NCI-H526 (cell line): ENCODE measurements around the gene ZNF501.

Experiments used
- DNase-seq, 2 experiments: peaks; one replicate each; lab custom pipeline; 2025; lab: John Stamatoyannopoulos, UW

The ZNF501 gene

DNA sequence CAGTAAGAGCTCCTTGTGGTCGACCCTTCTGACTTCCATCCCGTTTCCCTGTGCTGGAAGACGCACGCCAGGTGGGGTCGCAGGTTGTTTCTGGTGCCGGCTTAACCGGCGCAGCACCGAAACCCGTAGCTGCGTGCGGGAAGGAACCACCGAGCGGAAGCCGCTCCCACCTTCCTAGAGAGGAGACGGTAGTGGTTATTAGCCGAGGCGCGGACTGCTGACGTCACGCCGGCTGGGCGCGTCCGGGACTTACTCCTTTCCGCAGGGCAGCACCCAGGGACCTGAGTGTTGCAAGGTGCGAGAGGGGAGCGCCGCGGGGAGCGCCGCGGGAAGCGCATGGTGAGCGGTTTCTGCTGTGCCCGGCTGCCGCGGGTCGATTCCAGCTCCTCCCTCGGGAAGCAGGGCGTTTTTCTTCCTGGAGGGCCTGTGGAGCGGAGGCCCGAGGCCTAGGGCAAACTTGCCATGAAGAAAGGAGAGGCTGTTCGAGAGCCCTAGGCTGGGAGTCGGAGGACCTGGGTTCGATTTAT, at the start of gene ZNF501:
ZNF501 (plus strand) TSS at position 252 of the 527 bp plus-strand sequence. CDS start 4,787 bp downstream, outside the sequence.
- peak; percentile 82 to 94 for DNase-seq

DNA sequence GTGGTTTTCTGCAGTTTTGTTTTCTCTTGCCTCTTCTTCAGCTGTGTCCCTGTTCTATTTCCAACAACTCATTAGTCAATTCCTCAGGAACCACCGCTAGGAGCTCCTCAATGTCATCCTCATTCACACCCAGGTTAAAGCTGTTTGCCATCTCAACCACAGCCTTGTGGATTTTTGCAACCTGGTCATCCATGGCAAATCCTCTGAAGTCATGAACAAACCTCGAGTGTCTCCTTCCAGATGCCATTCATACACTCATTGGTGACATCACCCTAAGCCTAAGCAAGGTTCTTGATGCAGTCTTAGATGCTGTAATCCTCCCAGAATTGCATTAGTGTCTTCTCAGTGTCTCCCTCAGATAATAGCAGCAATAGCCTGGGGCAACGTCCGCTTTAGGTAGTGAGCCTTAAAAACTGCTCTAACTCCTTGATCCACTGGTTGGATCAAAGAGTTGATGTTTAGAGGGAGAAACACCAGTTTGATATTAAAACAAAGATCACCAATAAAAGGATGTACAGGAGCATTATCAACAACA, 48.4 kb upstream of the ZNF501 start:
- no peak for DNase-seq

DNA sequence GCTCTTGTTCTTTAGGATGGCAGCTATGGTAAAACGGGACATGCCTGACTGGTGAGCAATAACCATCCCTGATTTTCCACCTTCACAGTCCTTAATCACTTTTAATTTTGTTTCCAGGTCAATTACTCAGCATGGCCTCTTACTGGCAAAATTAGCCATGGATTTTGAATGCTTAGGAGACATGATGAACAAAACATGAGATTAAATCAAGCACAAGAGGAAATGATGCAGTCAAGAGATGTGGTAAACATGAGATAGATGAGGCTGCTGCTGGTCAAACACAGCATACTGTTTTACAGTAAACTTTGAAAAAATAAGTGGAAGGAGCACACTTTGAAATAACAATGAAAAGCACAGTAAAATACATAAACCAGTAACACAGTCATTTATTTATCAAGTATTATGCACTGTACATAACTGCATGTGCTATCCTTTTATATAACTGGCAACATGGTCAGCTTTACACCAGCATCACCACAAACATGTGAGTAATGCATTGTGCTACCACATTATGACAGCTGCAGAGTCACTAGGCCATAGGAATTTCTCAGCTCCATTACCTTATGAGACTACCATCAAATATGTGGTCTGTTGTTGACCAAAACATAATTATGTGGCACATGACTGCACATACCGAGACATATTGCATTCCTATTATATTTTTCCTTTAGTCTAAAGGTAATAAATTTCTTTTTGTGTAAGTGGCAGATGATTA, 47.1 kb upstream of the ZNF501 start:
- DNase-seq = no peak

- peak; percentile 82 to 92 for DNase-seq
These were observed 44.2 kb upstream of the ZNF501 start for GRCh38 chr3:44685128-44685800.

DNA sequence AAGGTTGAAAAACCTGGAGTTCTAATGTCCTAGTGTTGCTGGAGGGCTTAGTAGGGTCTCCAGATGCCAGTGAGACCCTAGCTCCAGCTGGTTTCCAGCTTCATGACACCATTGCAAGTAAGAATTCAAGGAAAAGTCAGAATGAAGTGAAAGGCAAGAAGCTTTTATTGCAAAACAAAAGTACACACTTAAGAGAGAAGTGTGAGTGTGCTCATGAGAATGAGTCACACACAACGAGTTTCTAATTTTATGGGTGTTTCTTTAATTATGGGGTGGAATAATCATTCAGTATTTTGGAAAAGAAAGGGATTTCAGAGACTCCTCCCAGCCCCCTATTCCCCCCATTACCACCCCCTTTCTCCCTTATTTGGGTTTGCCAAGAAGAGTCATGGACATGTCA, 41.5 kb upstream of the ZNF501 start:
- no peak for DNase-seq

- peak; percentile 80 to 93 for DNase-seq
These were observed 16.9 kb upstream of the ZNF501 start, which contains the start of gene ZNF502 for GRCh38 chr3:44712455-44713075. TSS of gene ZNF502 (plus strand) at chr3:44712660. CDS start at chr3:44720262, 7,602 bp downstream.

- no peak for DNase-seq
These were observed 8.0 kb upstream of the ZNF501 start for GRCh38 chr3:44721231-44722102.

GRCh38 chr3:44722103-44722401, 7.4 kb upstream of the ZNF501 start:
- no peak for DNase-seq

GRCh38 chr3:44734646-44735168, 5.3 kb downstream of the ZNF501 start:
- DNase-seq = no peak

GRCh38 chr3:44761101-44761423, 31.6 kb downstream of the ZNF501 start:
- no peak for DNase-seq

- peak; percentile 91 to 97 for DNase-seq
These were observed 32.2 kb downstream of the ZNF501 start, which contains the start of the genes KIAA1143 and KIF15 for GRCh38 chr3:44761424-44762169. TSS of gene KIAA1143 (minus strand) at chr3:44761619. CDS start at chr3:44761602, 17 bp downstream. TSS of gene KIF15 (plus strand) at chr3:44761794. CDS start at chr3:44761866, 72 bp downstream.

GRCh38 chr3:44762170-44762677, 32.8 kb downstream of the ZNF501 start:
- DNase-seq = no peak

DNA sequence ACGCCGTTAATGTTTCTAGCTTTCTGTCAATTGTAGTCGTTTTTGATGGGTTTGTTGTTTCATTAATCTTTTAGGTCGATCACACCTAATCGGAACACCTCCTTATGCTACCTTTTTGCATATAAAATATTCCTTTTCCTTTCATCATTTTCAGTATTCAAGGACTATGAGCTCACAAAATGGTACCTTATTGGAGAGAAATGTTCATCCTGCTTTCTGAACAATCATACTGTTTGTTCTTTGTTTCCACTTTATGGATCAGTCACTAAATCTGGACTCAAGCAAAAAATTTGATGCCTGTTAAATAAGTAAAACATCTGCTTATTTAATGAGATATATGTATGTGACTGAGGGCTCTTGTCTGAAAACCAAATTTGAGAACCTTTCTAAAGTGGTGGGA, 33.3 kb downstream of the ZNF501 start:
- DNase-seq = no peak

DNA sequence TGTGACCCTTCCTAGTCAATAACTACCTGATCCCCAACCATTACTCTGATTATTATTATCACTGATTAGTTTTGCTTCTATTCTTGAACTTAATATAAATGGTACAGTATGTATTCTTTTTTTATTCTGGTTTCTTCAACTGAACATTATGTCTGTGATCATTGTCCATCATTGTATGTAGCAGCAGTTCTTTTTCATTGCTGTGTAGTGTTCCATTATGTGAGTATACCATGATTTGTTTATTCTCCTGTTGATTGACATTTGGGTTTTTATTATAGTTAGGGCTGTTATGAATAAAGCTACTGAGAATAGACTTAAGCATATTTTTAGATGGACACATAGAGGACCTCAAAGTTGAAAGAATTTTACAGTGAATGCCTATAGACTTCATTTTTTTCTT, 34.8 kb downstream of the ZNF501 start:
- no peak for DNase-seq

GRCh38 chr3:44771424-44772098, 42.1 kb downstream of the ZNF501 start:
- no peak for DNase-seq

DNA sequence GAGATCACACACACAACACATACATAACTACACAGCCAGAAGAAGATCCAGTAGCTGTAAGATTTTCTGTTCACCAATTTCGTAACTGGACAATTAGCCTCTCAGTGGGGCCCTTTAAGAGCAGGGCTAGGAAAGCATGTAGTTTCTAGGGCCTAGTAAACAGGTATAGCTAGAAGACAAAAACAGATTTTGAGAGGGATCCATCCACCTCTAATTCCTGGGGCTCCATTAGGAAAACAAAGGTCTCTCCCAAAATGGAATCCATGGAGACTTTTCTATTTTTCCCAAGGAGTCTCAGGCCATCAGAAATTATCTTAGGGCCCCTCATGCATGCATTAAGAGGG, 42.6 kb downstream of the ZNF501 start:
- DNase-seq = no peak

- DNase-seq = no peak
These were observed 53.5 kb downstream of the ZNF501 start for GRCh38 chr3:44782891-44783290.
